K562 (cell line): ENCODE data around the gene KIF21A. TPM values are rescaled to one million over a fixed set of nuclear protein-coding genes. Genes with fewer than 3 reads are reported as not detected.

Source experiments
- ATAC-seq: fragments of 200-7000 bp; cut with Tn5 transposase; 3 replicates; pipeline ENCODE4 v1.9.1; 2020; ENCODE audit warnings: moderate library complexity
- BruUV-seq: library from RNA; stranded (reverse); fragments of 400-500 nt; replicated peaks from 2 replicates; lab custom pipeline; 2021; lab: Mats Ljungman, UMichigan
- CTCF ChIA-PET: fragments of 300-600 bp; formaldehyde crosslinking; extraction: SDS; loops from one replicate; lab custom pipeline; 2021; ENCODE audit warnings: low intra/inter-chr PET ratio; lab: Yijun Ruan, JAX
- POLR2A ChIA-PET: fragments of 300-600, 350-650 bp; sonication (Branson Sonifier 250); formaldehyde crosslinking; extraction: SDS; loops from one replicate; lab custom pipeline; 2021; ENCODE audit warnings: antibody characterized with exemption, inconsistent platforms; lab: Yijun Ruan, JAX
- DNase-seq, 4 experiments: peaks; one replicate each; pipeline versions ENCODE4 v3.0.0 to v3.0.0-alpha.2; 2011 to 2018; ENCODE audit warnings: low spot score in 3 of 4, mixed read lengths in 3 of 4; ENCODE audit errors: extremely low read depth in 1 of 4
- FAIRE-seq: peaks from 2 replicates; lab custom pipeline; 2011; peaks lifted over from hg19 to GRCh38; lab: Jason Lieb, UNC
- H2AFZ ChIP-seq: 2 replicates; pipeline ENCODE4 v1.6.0; 2011; ENCODE audit warnings: low read depth, low read length, control low read depth, inconsistent platforms
- H3K27ac ChIP-seq: fragments of 200-600 bp; 3 replicates; pipeline ENCODE4 v1.8.0; 2011; ENCODE audit warnings: low read depth, mild to moderate bottlenecking, control low read depth, inconsistent platforms, low read length, moderate library complexity, mixed read lengths; ENCODE audit errors: extremely low read depth
- H3K27me3 ChIP-seq, 2 experiments: fragments of 300-600 bp in 1 of 2; 2 replicates in 1 of 2; 3 replicates in 1 of 2; pipeline versions ENCODE4 v1.6.0 to v1.8.0; 2011; ENCODE audit warnings: inconsistent platforms in 2 of 2, low read length in 2 of 2, mild to moderate bottlenecking in 1 of 2, mixed read lengths in 1 of 2, moderate library complexity in 1 of 2; ENCODE audit not compliant: control insufficient read depth in 2 of 2, insufficient read depth in 2 of 2
- H3K36me3 ChIP-seq: fragments of 300-600 bp; 3 replicates; pipeline ENCODE4 v1.8.0; 2011; ENCODE audit warnings: mild to moderate bottlenecking, low read length, inconsistent platforms; ENCODE audit not compliant: control insufficient read depth, insufficient read depth
- H3K4me1 ChIP-seq, 2 experiments: fragments of 200-600 bp in 1 of 2; replicated peaks in 1 of 2; 2 replicates in 1 of 2; 3 replicates in 1 of 2; pipeline versions ENCODE4 v1.5.1 to v1.8.0; 2011; ENCODE audit warnings: inconsistent platforms in 2 of 2, low read length in 2 of 2, mild to moderate bottlenecking in 1 of 2, mixed read lengths in 1 of 2, moderate library complexity in 1 of 2; ENCODE audit not compliant: control insufficient read depth in 2 of 2, insufficient read depth in 2 of 2
- H3K4me2 ChIP-seq: 2 replicates; pipeline ENCODE4 v1.6.1; 2011; ENCODE audit warnings: low read length, control low read depth, inconsistent platforms, mixed read lengths; ENCODE audit not compliant: insufficient read depth
- H3K4me3 ChIP-seq: fragments of 200-600 bp; sonication (generic), shearing (Covaris generic); 2 replicates; pipeline ENCODE4 v1.5.1; 2016; ENCODE audit warnings: control low read depth, inconsistent platforms
- H3K79me2 ChIP-seq: fragments of 200-600 bp; 3 replicates; pipeline ENCODE4 v1.8.0; 2011; ENCODE audit warnings: low read length, inconsistent platforms; ENCODE audit not compliant: control insufficient read depth, insufficient read depth
- H3K9ac ChIP-seq, 2 experiments: 2 replicates each; pipeline versions ENCODE4 v1.6.0 to v1.6.1; 2011; ENCODE audit warnings: low read depth in 2 of 2, low read length in 2 of 2, control low read depth in 1 of 2, inconsistent platforms in 1 of 2, mild to moderate bottlenecking in 1 of 2, mixed read lengths in 1 of 2; ENCODE audit not compliant: insufficient read depth in 1 of 2
- H3K9me1 ChIP-seq: one replicate; pipeline ENCODE4 v1.6.0; 2011; ENCODE audit warnings: inconsistent platforms, mild to moderate bottlenecking, low read length, moderate library complexity; ENCODE audit not compliant: control insufficient read depth, insufficient read depth
- H3K9me3 ChIP-seq: replicated peaks from 2 replicates; pipeline ENCODE4 v1.5.1; 2011; ENCODE audit warnings: low read depth, low read length, inconsistent platforms; ENCODE audit not compliant: control insufficient read depth, insufficient read depth
- H4K20me1 ChIP-seq: replicated peaks from 2 replicates; pipeline ENCODE4 v1.6.1; 2011; ENCODE audit warnings: low read length, inconsistent platforms, mixed read lengths; ENCODE audit not compliant: control insufficient read depth, insufficient read depth
- FOXK2 ChIP-seq, 2 experiments: fragments of 450-650 bp; IDR thresholded peaks in 1 of 2; conservative IDR thresholded peaks in 1 of 2; 2 replicates each; pipeline ENCODE4 v1.6.1; 2016; ENCODE audit warnings: low read depth in 2 of 2, mild to moderate bottlenecking in 1 of 2
- HIVEP1 ChIP-seq: fragments of 250-450 bp; sonication (Bioruptor Pico); IDR thresholded peaks from 2 replicates; pipeline ENCODE4 v1.4.0; 2020; ENCODE audit warnings: mild to moderate bottlenecking
- NFIX ChIP-seq: fragments of 250-450 bp; sonication (Bioruptor Pico); IDR thresholded peaks from 2 replicates; pipeline ENCODE4 v1.4.0; 2020; ENCODE audit warnings: low read depth, mild to moderate bottlenecking, moderate library complexity
- XRCC3 ChIP-seq: fragments of 450-650 bp; IDR thresholded peaks from 2 replicates; pipeline ENCODE4 v1.6.1; 2017; ENCODE audit warnings: mild to moderate bottlenecking, moderate library complexity
- ZFX ChIP-seq: sonication (generic); formaldehyde crosslinking; IDR thresholded peaks from 2 replicates; pipeline ENCODE4 v1.8.0; 2022; ENCODE audit warnings: mild to moderate bottlenecking, missing genetic modification reagents, moderate library complexity
- in situ Hi-C: fragments of 300-500 bp; cut with MboI; formaldehyde crosslinking; loops from 4 replicates; pipeline ENCODE4 v1.15.0; 2018; ENCODE audit warnings: inconsistent platforms, mixed read lengths
- intact Hi-C: fragments of 100-400 bp; cut with micrococcal nuclease; formaldehyde crosslinking; loops from 2 replicates; pipeline ENCODE4 v1.14.2; 2022
- polyA plus RNA-seq, 8 experiments: library from polyadenylated mRNA; depleted of rRNA in 4 of 8; stranded (reverse) in 5 of 8; unstranded in 3 of 8; fragments of >200 nt; fragmentation: Nextera tagmentation in 2 of 8; fragmentation: Illumina TruSeq in 1 of 8; extraction: Ambion mirVana in 2 of 8; extraction: Trizol in 1 of 8; gene quantifications; 2 replicates each; pipeline versions ENCODE4 v1.2.1 to v1.2.3, GENCODE V29; 2011 to 2014; ENCODE audit warnings: inconsistent platforms in 1 of 8, missing spikeins in 1 of 8
- total RNA-seq, 7 experiments: library from RNA; depleted of rRNA in 6 of 7; stranded (reverse); fragments of >200 nt in 6 of 7; fragmentation: Illumina TruSeq in 2 of 7; extraction: Trizol in 2 of 7; gene quantifications; 2 replicates each; pipeline versions ENCODE4 v1.2.1 to v1.2.3, GENCODE V29; 2011 to 2021; ENCODE audit warnings: low replicate concordance in 1 of 7
- TF ChIP-seq, protein P1 (sequence below), 2 experiments: fragments of 150-350 bp in 1 of 2; IDR thresholded peaks; 2 replicates each; pipeline ENCODE4 v1.6.1; 2012 to 2016; ENCODE audit warnings: low read depth in 2 of 2, low read length in 2 of 2, mild to moderate bottlenecking in 1 of 2, moderate library complexity in 1 of 2
- TF ChIP-seq, protein P2 (sequence below): fragments of 150-350 bp; IDR thresholded peaks from 2 replicates; pipeline ENCODE4 v1.6.1; 2014; ENCODE audit warnings: low read depth, mild to moderate bottlenecking, low read length, borderline replicate concordance
- TF ChIP-seq, protein P3 (sequence below): fragments of 250-450 bp; sonication (Bioruptor Pico); IDR thresholded peaks from 2 replicates; pipeline ENCODE4 v1.5.0; 2020; ENCODE audit warnings: mild to moderate bottlenecking
- TF ChIP-seq, protein P4 (sequence below), 2 experiments: fragments of 450-650 bp; IDR thresholded peaks; 2 replicates each; pipeline ENCODE4 v1.6.1; 2018; ENCODE audit warnings: mild to moderate bottlenecking in 2 of 2, low read depth in 1 of 2; ENCODE audit not compliant: partially characterized antibody in 2 of 2

KIF21A gene
- total and polyA plus RNA-seq, 9 of the 15 experiments (the other 6 are each of a cell fraction or from before 2014, with no cell fraction given): 17.7 to 45.0 (median 30.3) TPM

DNA sequence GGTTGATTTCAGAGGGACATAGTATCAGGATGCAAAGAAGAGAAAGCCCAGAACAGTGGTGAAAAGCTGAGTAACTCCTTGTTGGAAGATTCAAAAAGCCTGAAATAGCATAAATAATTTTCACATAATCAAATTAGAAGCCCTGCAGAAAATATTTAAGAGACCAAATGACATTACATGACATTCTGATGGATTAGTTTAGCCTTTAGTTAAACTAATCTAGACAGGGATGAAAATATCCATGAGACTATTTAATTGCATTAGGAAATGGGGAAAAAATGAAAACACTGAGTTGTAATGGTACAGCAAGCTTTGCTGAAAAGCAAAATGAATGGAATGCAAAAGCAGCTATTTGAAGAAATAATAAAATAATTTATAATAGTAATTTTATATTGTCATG, 91.8 kb downstream of the KIF21A start:
- Histone ChIP-seq H3K9me3 (no peaks in the 10 kb centered on the region), H3K36me3 (peaks cover 29% of the 10 kb centered on the region), H3K9me1 (no peaks in the 10 kb centered on the region), H4K20me1 (no peaks in the 10 kb centered on the region), H3K4me1 (no peaks in the 10 kb centered on the region; a peak in 1 of 5 replicates), H3K27me3 (no peaks in the 10 kb centered on the region), H3K4me3 (no peak overlapping the region), H3K9ac (no peak overlapping the region), H3K27ac (no peak overlapping the region), H2AFZ (no peak overlapping the region), H3K4me2 (no peak overlapping the region), H3K79me2 (no peaks in the 10 kb centered on the region)
- in situ Hi-C loops: no loop called here
- no peak for DNase-seq
- no peak for ATAC-seq
- ChIA-PET CTCF (no interaction called here), POLR2A (no interaction called here)
- FAIRE-seq: no peak
- BruUV-seq: no TSS peak
- intact Hi-C loops: no loop called here
- TF ChIP-seq XRCC3 (no peak), NFIX (CRISPR knock-in tag) (no peak), ZFX (CRISPR knock-in tag) (no peak), HIVEP1 (CRISPR knock-in tag) (no peak), FOXK2 (conservative IDR thresholded peaks at IDR 0.05 in 1 of 2, IDR thresholded peaks at IDR 0.05 in 1 of 2; ENCODE audit: low read depth in 2 of 2) (no peak)
- TF ChIP-seq, protein P1, sequence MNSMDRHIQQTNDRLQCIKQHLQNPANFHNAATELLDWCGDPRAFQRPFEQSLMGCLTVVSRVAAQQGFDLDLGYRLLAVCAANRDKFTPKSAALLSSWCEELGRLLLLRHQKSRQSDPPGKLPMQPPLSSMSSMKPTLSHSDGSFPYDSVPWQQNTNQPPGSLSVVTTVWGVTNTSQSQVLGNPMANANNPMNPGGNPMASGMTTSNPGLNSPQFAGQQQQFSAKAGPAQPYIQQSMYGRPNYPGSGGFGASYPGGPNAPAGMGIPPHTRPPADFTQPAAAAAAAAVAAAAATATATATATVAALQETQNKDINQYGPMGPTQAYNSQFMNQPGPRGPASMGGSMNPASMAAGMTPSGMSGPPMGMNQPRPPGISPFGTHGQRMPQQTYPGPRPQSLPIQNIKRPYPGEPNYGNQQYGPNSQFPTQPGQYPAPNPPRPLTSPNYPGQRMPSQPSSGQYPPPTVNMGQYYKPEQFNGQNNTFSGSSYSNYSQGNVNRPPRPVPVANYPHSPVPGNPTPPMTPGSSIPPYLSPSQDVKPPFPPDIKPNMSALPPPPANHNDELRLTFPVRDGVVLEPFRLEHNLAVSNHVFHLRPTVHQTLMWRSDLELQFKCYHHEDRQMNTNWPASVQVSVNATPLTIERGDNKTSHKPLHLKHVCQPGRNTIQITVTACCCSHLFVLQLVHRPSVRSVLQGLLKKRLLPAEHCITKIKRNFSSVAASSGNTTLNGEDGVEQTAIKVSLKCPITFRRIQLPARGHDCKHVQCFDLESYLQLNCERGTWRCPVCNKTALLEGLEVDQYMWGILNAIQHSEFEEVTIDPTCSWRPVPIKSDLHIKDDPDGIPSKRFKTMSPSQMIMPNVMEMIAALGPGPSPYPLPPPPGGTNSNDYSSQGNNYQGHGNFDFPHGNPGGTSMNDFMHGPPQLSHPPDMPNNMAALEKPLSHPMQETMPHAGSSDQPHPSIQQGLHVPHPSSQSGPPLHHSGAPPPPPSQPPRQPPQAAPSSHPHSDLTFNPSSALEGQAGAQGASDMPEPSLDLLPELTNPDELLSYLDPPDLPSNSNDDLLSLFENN (IDR thresholded peaks at IDR 0.05; ENCODE audit: low read depth in 2 of 2, low read length in 2 of 2): no peak
- TF ChIP-seq, protein P2, sequence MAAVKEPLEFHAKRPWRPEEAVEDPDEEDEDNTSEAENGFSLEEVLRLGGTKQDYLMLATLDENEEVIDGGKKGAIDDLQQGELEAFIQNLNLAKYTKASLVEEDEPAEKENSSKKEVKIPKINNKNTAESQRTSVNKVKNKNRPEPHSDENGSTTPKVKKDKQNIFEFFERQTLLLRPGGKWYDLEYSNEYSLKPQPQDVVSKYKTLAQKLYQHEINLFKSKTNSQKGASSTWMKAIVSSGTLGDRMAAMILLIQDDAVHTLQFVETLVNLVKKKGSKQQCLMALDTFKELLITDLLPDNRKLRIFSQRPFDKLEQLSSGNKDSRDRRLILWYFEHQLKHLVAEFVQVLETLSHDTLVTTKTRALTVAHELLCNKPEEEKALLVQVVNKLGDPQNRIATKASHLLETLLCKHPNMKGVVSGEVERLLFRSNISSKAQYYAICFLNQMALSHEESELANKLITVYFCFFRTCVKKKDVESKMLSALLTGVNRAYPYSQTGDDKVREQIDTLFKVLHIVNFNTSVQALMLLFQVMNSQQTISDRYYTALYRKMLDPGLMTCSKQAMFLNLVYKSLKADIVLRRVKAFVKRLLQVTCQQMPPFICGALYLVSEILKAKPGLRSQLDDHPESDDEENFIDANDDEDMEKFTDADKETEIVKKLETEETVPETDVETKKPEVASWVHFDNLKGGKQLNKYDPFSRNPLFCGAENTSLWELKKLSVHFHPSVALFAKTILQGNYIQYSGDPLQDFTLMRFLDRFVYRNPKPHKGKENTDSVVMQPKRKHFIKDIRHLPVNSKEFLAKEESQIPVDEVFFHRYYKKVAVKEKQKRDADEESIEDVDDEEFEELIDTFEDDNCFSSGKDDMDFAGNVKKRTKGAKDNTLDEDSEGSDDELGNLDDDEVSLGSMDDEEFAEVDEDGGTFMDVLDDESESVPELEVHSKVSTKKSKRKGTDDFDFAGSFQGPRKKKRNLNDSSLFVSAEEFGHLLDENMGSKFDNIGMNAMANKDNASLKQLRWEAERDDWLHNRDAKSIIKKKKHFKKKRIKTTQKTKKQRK: no peak
- TF ChIP-seq, protein P3, sequence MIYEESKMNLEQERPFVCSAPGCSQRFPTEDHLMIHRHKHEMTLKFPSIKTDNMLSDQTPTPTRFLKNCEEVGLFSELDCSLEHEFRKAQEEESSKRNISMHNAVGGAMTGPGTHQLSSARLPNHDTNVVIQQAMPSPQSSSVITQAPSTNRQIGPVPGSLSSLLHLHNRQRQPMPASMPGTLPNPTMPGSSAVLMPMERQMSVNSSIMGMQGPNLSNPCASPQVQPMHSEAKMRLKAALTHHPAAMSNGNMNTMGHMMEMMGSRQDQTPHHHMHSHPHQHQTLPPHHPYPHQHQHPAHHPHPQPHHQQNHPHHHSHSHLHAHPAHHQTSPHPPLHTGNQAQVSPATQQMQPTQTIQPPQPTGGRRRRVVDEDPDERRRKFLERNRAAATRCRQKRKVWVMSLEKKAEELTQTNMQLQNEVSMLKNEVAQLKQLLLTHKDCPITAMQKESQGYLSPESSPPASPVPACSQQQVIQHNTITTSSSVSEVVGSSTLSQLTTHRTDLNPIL (CRISPR knock-in tag): no peak
- TF ChIP-seq, protein P4, sequence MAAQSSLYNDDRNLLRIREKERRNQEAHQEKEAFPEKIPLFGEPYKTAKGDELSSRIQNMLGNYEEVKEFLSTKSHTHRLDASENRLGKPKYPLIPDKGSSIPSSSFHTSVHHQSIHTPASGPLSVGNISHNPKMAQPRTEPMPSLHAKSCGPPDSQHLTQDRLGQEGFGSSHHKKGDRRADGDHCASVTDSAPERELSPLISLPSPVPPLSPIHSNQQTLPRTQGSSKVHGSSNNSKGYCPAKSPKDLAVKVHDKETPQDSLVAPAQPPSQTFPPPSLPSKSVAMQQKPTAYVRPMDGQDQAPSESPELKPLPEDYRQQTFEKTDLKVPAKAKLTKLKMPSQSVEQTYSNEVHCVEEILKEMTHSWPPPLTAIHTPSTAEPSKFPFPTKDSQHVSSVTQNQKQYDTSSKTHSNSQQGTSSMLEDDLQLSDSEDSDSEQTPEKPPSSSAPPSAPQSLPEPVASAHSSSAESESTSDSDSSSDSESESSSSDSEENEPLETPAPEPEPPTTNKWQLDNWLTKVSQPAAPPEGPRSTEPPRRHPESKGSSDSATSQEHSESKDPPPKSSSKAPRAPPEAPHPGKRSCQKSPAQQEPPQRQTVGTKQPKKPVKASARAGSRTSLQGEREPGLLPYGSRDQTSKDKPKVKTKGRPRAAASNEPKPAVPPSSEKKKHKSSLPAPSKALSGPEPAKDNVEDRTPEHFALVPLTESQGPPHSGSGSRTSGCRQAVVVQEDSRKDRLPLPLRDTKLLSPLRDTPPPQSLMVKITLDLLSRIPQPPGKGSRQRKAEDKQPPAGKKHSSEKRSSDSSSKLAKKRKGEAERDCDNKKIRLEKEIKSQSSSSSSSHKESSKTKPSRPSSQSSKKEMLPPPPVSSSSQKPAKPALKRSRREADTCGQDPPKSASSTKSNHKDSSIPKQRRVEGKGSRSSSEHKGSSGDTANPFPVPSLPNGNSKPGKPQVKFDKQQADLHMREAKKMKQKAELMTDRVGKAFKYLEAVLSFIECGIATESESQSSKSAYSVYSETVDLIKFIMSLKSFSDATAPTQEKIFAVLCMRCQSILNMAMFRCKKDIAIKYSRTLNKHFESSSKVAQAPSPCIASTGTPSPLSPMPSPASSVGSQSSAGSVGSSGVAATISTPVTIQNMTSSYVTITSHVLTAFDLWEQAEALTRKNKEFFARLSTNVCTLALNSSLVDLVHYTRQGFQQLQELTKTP (IDR thresholded peaks at IDR 0.05; ENCODE audit: low read depth in 1 of 2, partially characterized antibody in 2 of 2): no peak
